Mammary epithelial cell (primary cell): ENCODE results near the gene MYL4.

Experiments used
- CTCF ChIP-seq, 2 donors: IDR thresholded peaks in 1 of 2; conservative IDR thresholded peaks in 1 of 2; 2 replicates each; pipeline ENCODE4 v1.5.1; 2011 to 2012; ENCODE audit warnings: inconsistent platforms in 2 of 2, low read length in 2 of 2, mild to moderate bottlenecking in 2 of 2, control low read depth in 1 of 2, low read depth in 1 of 2; ENCODE audit not compliant: insufficient read depth in 1 of 2; ENCODE audit errors: extremely low read depth in 1 of 2
- EZH2 ChIP-seq: IDR thresholded peaks from 2 replicates; pipeline ENCODE4 v1.6.1; 2012; ENCODE audit warnings: low read length, inconsistent platforms, borderline replicate concordance

GRCh38 chr17:47189732-47190237, 19.4 kb upstream of the MYL4 start:
- no peak for TF ChIP-seq CTCF (conservative IDR thresholded peaks at IDR 0.05 in 1 of 2, IDR thresholded peaks at IDR 0.05 in 1 of 2; ENCODE audit: extremely low read depth in 1 of 2, insufficient read depth in 1 of 2, low read depth in 1 of 2, low read length in 2 of 2)
- no peak for TF ChIP-seq EZH2
